MM.1S (cell line): ENCODE results near the gene CAPN15.
A peak's percentile ranks its signal among the peaks of the same experiment; 100 is the strongest.

Experiments
- DNase-seq: peaks from one replicate; pipeline ENCODE4 v3.0.0-alpha.2; 2015
- H2AFZ ChIP-seq: fragments of 300-600 bp; sonication (generic); 2 replicates; pipeline ENCODE4 v1.6.0; 2016; ENCODE audit warnings: antibody characterized with exemption, low read length
- H3F3A ChIP-seq: fragments of 300-600 bp; sonication (generic); 2 replicates; pipeline ENCODE4 v1.6.1; 2016; ENCODE audit warnings: mild to moderate bottlenecking, antibody characterized with exemption, low read length, moderate library complexity, mixed read lengths; ENCODE audit not compliant: insufficient read depth
- H3K27ac ChIP-seq: fragments of 300-600 bp; sonication (generic); 2 replicates; pipeline ENCODE4 v1.5.1; 2016; ENCODE audit warnings: mild to moderate bottlenecking, low read length
- H3K27me3 ChIP-seq: fragments of 300-600 bp; sonication (generic); replicated peaks from 2 replicates; pipeline ENCODE4 v1.6.0; 2016; ENCODE audit warnings: low read length; ENCODE audit not compliant: insufficient read depth
- H3K36me3 ChIP-seq: fragments of 300-600 bp; sonication (generic); replicated peaks from 2 replicates; pipeline ENCODE4 v1.6.1; 2016; ENCODE audit warnings: mild to moderate bottlenecking, low read length, mixed read lengths; ENCODE audit not compliant: insufficient read depth
- H3K4me1 ChIP-seq: fragments of 300-600 bp; sonication (generic); 2 replicates; pipeline ENCODE4 v1.6.1; 2016; ENCODE audit warnings: low read length, mixed read lengths
- H3K4me2 ChIP-seq: fragments of 300-600 bp; sonication (generic); 2 replicates; pipeline ENCODE4 v1.6.0; 2016; ENCODE audit warnings: low read depth, low read length
- H3K4me3 ChIP-seq: fragments of 300-600 bp; sonication (generic); 2 replicates; pipeline ENCODE4 v1.5.1; 2016; ENCODE audit warnings: low read length, mixed read lengths
- H3K79me2 ChIP-seq: fragments of 300-600 bp; sonication (generic); 2 replicates; pipeline ENCODE4 v1.6.1; 2016; ENCODE audit warnings: mixed run types, low read length, mixed read lengths
- H3K9ac ChIP-seq: fragments of 300-600 bp; sonication (generic); 2 replicates; pipeline ENCODE4 v1.6.1; 2016; ENCODE audit warnings: low read length, mixed read lengths
- H3K9me2 ChIP-seq: fragments of 300-600 bp; sonication (generic); replicated peaks from 2 replicates; pipeline ENCODE4 v1.6.1; 2016; ENCODE audit warnings: mild to moderate bottlenecking, low read length, mixed read lengths; ENCODE audit not compliant: insufficient read depth
- H3K9me3 ChIP-seq: fragments of 300-600 bp; sonication (generic); replicated peaks from 2 replicates; pipeline ENCODE4 v1.6.1; 2016; ENCODE audit warnings: mild to moderate bottlenecking, low read length, mixed read lengths; ENCODE audit not compliant: insufficient read depth
- H4K20me1 ChIP-seq: fragments of 300-600 bp; sonication (generic); 2 replicates; pipeline ENCODE4 v1.6.1; 2016; ENCODE audit warnings: mild to moderate bottlenecking, low read length, moderate library complexity, mixed read lengths; ENCODE audit not compliant: insufficient read depth
- EZH2 ChIP-seq: fragments of 300-600 bp; sonication (generic); optimal IDR thresholded peaks from 2 replicates; pipeline ENCODE3; 2017; ENCODE audit warnings: low read depth, mild to moderate bottlenecking, antibody characterized with exemption, low read length, mixed read lengths
- EZH2phosphoT487 ChIP-seq: fragments of 300-600 bp; sonication (generic); IDR thresholded peaks from 2 replicates; pipeline ENCODE4 v1.6.1; 2018; ENCODE audit warnings: antibody characterized with exemption, low read length
- TF ChIP-seq, protein P1 (sequence below): fragments of 300-600 bp; sonication (generic); IDR thresholded peaks from 2 replicates; pipeline ENCODE4 v1.5.1; 2016; ENCODE audit warnings: antibody characterized with exemption, low read length, mixed read lengths

Gene CAPN15

DNA sequence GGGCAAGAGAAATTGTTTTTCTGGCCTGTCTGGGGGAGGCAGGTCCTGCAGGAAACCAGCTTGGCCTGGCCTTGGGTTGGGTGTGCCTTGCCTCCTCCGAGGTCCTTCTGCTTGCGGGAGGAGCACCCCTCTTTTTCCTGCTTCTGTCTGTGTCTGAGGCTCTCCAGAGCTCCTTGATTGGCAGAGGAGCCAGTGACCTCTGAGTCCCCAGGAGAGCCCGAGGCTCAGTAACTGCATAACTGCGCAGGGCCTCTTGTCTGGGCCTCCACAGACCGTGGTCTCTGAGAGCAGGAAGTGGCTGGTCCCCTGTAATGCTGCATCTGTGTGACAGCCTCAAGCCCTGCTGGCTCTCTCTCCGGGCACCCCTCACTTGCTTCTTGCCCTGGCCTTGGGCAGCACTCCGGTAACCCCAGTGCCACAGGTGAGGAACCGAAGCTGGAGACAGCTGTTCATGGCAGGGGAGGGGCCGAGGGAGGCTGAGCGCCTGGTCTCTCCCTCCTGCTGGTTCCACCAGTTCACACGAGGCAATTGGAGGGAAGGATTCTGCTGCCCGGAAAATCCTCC, 1.6 kb downstream of the CAPN15 start:
- TF ChIP-seq EZH2phosphoT487 = no peak
- no peak for TF ChIP-seq EZH2
- TF ChIP-seq, protein P1, sequence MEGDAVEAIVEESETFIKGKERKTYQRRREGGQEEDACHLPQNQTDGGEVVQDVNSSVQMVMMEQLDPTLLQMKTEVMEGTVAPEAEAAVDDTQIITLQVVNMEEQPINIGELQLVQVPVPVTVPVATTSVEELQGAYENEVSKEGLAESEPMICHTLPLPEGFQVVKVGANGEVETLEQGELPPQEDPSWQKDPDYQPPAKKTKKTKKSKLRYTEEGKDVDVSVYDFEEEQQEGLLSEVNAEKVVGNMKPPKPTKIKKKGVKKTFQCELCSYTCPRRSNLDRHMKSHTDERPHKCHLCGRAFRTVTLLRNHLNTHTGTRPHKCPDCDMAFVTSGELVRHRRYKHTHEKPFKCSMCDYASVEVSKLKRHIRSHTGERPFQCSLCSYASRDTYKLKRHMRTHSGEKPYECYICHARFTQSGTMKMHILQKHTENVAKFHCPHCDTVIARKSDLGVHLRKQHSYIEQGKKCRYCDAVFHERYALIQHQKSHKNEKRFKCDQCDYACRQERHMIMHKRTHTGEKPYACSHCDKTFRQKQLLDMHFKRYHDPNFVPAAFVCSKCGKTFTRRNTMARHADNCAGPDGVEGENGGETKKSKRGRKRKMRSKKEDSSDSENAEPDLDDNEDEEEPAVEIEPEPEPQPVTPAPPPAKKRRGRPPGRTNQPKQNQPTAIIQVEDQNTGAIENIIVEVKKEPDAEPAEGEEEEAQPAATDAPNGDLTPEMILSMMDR = no peak
- H3F3A ChIP-seq = no peaks in the 10 kb centered on the region
- peak overlapping the region; percentile 88 for H3K4me3 ChIP-seq
- peaks cover 6% of the 10 kb centered on the region; the same call in 1 of the 2 replicates for H4K20me1 ChIP-seq
- H3K4me1 ChIP-seq = peaks cover 5% of the 10 kb centered on the region; the same call in 1 of the 2 replicates
- no peaks in the 10 kb centered on the region for H3K9me2 ChIP-seq
- peaks cover 82% of the 10 kb centered on the region for H3K79me2 ChIP-seq
- no peaks in the 10 kb centered on the region for H3K27me3 ChIP-seq
- no peak for DNase-seq
- peak overlapping the region; percentile 83 for H3K9ac ChIP-seq
- H3K36me3 ChIP-seq = no peaks in the 10 kb centered on the region
- no peaks in the 10 kb centered on the region for H3K9me3 ChIP-seq
- no peak overlapping the region for H3K27ac ChIP-seq
- H3K4me2 ChIP-seq = peak overlapping the region; percentile 84
- H2AFZ ChIP-seq = no peak overlapping the region

DNA sequence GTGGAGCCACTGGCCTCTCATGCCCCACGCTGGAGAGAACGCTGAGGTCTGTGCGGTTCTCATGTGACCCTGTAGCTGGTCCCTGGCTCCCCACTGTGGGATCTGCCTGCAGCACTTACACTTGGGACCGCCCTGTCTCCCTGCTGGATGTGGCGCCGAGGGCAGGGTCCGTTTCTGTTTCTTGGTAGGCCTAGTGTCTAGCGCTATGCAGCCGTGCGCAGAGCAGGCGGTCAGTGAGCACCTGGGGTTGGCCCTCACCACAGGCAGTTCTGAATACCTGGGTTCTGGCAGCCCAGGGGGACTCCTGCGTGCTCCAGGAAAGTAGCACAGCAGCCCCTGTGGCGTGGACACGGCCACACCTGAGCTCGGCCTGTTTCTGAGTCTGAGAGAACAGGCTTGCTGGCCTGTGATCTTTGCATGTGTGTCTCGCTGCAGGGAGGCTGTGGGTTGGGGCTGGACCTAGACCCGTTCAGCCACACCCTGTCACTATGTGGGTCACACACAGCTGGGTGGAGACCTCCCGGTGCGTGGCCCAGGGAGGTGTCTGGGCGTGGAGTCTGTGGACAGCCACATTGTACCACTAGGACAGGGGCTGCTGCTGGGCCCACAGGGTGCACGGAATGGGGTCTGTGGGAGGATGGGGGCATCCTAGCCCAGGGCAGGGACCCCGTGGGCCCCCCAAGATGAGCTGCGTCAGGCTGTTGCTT, 2.8 kb downstream of the CAPN15 start:
- H4K20me1 ChIP-seq = peaks cover 6% of the 10 kb centered on the region; the same call in 1 of the 2 replicates
- H3F3A ChIP-seq = no peaks in the 10 kb centered on the region
- TF ChIP-seq, protein P1 = no peak
- no peak for TF ChIP-seq EZH2phosphoT487
- H3K4me2 ChIP-seq = no peak overlapping the region
- no peaks in the 10 kb centered on the region for H3K36me3 ChIP-seq
- no peak overlapping the region for H2AFZ ChIP-seq
- no peaks in the 10 kb centered on the region for H3K9me2 ChIP-seq
- H3K27me3 ChIP-seq = no peaks in the 10 kb centered on the region
- peaks cover 91% of the 10 kb centered on the region for H3K79me2 ChIP-seq
- H3K4me3 ChIP-seq = no peak overlapping the region
- no peak overlapping the region for H3K27ac ChIP-seq
- H3K9ac ChIP-seq = no peak overlapping the region
- peaks cover 5% of the 10 kb centered on the region; the same call in 1 of the 2 replicates for H3K4me1 ChIP-seq
- H3K9me3 ChIP-seq = no peaks in the 10 kb centered on the region
- no peak for DNase-seq

DNA sequence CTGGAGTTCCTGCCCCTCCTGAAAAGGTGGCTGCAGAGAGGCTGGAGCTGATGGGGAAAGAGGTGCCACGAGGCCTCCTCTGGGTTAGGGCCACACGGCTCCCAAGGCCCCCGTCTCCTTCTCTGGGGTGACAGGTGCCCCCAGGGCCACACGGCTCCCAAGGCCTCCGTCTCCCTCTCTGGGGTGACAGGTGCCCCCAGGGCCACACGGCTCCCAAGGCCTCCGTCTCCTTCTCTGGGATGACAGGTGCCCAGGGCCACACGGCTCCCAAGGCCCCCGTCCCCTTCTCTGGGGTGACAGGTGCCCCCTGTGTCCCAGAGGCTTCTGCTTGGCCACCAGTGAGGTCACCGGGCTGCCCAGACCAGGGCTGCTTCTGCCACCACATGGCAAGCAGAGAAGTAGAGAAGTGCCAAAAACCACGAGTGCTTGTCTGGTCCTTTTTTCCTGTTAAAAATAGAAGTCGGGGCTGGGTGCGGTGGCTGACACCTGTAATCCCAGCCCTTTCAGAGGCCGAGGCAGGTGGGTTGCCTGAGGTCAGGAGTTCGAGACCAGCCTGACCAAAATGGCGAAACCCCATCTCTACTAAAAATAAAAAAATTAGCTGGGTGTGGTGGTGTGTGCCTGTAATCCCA, 4.1 kb downstream of the CAPN15 start:
- Histone ChIP-seq H3K9ac (no peak overlapping the region), H3K4me1 (no peaks in the 10 kb centered on the region; the same call in 1 of the 2 replicates), H4K20me1 (peaks cover 6% of the 10 kb centered on the region; the same call in 1 of the 2 replicates), H3F3A (no peaks in the 10 kb centered on the region), H3K4me3 (no peak overlapping the region), H3K9me3 (no peaks in the 10 kb centered on the region), H3K27ac (no peak overlapping the region), H3K9me2 (no peaks in the 10 kb centered on the region), H3K4me2 (no peak overlapping the region), H3K27me3 (no peaks in the 10 kb centered on the region), H2AFZ (no peak overlapping the region), H3K79me2 (peaks cover 88% of the 10 kb centered on the region), H3K36me3 (no peaks in the 10 kb centered on the region)
- peak; percentile 46 for DNase-seq
- TF ChIP-seq EZH2phosphoT487 = no peak
- TF ChIP-seq, protein P1 = no peak
- TF ChIP-seq EZH2 = no peak
